Stimulated activated naive CD4-positive, alpha-beta T cell treated with Interleukin-2 at 50 U/mL for 16 hours (primary cell): ENCODE measurements around the gene CRYGD.
"Not testable (repeated sequence)": the region's sequence is repeated elsewhere in the genome, so short reads cannot be mapped to it uniquely, and the experiment has no call there.

Experiments
- DNase-seq: peaks from one replicate; lab custom pipeline; 2025; lab: John Stamatoyannopoulos, UW

CRYGD gene

DNA sequence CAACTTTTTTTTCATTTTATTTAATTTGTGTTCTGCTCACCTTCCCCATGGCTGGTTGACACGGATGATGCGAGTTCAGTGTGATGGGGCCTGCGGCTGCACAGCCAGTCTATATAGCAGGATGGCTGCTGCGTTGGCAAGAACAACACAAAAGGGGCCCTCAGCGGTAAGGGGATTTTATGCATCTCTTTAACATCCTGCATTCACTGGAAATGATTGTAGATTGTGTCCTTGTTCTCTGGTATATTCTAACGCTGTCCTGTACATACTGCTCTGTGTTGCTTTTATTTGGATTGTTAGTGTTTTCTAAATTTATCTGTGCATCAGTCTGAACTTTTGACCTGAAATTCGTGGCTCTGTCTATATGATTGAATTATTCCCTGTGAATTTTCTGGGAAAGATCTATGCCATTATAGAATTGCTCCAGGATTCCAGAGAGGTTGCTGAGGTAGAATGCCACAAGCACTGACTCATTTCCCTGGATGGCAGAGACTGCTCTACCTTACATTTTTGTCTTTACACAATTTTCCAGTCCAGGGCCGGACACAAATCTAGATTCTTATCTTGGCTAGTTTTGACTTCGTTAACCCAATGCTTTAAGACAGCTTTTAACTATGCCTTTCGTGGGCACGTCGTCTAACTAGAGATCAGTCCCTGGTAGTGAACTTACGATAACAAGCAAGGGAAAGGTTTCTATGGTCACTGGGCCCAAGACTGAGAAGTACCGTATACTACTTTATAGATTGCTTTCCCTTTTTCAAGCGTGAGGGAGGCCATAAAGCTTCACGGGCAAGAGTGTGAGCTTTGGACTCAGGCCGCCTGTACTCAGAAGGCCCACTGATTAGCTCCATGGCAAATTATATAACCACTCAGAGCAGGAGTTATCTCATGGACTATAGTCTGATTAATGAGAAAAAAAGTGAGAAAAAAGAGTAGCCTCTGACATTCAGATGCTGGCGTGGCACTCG is 5.7 kb upstream of the CRYGD start, which contains the start of gene CRYGC:
TSS of gene CRYGC (minus strand) at position 85 of the 968 bp plus-strand sequence. CDS start at position 49, 36 bp downstream.
- DNase-seq, result no peak

GRCh38 chr2:208128136-208128535 is 3.8 kb upstream of the CRYGD start:
- no peak for DNase-seq

- DNase-seq, result no peak
Measured at GRCh38 chr2:208127090-208127489, 2.8 kb upstream of the CRYGD start.

DNA sequence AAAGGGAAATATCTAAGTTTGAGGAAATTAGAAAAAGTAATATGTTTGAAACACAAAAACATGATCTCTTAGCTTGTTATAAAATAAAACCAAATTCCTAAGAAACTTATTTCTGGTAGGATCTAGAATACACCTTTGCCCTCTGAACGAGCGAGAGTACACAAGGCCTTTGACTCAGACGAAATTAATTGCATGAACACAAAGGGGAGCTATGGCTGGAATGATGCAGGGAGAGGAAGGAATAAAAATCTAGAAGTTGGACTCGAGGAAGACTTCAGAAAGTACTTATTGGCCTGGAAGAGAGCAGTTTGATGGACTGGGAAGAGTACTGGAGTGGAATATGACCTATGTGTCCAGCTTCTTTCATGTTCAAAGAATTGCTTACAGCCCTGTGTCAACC is 927 bp upstream of the CRYGD start:
- no peak for DNase-seq

DNA sequence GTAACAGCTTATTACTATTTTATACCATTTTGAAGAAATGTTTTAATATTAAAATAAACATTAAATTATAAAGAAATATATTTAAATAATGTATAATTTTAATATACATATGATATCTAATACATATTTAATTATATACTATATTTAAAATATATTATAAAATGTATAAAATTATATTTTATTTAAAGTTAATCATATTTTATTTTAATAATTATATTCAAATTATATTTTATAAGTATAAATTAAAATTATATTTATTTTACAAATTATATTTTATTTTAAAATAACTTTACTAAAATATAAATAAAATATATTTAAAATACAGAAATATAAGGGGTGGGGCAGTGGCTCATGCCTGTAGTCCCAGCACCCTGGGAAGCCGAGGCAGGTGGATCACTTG is 2.1 kb downstream of the CRYGD start:
- no peak for DNase-seq

- no peak for DNase-seq
Measured at GRCh38 chr2:208118918-208119317, 5.4 kb downstream of the CRYGD start.

- not testable (repeated sequence) for DNase-seq
Measured at GRCh38 chr2:208117390-208117789, 6.9 kb downstream of the CRYGD start.

DNA sequence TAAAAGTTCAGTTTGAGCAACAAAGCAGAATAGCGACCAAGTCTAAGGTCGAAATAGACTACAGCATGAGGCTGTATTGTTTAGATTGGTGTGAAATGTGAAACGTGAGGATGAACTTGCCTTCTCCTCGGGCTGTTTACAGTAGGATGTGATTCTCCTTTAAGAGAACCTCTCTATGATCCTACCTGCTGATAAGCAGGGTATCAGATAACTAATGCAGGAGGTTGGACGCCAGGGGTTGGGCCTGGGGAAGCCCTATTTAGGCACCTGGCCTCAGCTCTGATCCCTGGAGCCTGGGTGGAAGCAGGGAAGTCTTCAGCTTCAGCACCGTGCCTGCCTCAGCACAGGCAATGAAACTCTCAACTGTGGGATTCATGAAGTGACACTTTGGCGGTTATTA is 11.4 kb downstream of the CRYGD start:
- DNase-seq, result no peak

GRCh38 chr2:208112273-208112745 is 12.0 kb downstream of the CRYGD start:
- DNase-seq, result not testable (repeated sequence)

DNA sequence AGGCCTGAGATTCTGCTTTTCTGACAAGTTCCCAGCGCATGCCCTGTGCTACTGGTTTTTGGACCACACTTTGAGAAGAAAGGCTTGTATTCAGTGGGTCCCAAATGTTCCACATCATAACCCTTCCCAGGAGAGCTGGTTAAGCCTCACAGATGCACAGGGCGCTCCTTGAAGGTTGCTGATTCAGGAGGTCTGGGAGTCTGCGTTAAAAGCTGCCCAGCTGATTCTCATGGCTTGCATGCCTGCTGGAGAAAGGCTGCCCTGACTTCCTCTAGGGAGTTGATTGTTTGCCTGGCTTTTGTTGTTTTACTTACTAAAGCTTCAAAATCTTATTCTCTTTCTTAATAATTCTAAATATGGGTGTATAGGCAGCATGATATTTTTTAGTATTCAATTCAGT is 20.7 kb downstream of the CRYGD start:
- DNase-seq, result no peak

DNA sequence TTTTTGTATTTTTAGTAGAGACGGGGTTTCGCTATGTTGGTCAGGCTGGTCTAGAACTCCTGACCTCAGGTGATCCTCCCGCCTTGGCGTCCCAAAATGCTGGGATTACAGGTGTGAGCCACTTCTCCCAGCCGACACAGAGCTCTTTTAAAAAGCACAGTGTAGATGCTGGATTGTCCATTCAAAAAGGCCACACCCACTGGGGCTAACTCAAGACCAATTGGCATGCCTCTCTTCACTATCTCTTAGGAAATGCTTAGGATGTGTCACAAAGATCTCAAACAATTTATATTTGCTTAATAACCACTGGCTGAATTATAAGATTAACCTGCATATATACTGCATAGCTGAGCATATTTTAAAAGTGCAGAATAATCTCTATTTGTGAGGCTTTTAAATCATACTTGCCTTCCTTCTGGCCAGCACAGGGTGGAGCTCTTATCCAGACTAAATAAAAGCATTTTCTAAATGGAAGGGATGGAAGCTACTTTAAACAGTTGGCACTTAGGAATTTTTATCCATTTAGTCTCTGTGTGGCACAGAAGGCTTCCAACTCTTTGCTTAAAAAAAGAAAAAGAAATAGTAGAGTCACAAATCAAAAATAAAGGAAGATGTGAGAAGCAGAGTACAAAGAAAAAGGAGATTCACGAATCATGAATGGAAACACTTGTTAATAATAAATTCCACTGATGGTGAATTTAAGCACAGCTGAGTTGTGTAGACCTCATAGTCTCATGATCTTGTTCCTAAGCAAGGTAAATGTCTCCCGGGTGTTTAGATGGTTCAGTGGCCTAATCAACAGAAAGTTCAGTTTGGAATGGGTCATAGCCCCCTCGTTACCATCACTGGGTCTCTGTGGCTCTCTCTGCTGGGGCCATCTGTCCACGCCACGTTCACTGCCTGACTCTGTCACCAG is 22.4 kb downstream of the CRYGD start:
- DNase-seq, result no peak

GRCh38 chr2:208099682-208100470 is 24.4 kb downstream of the CRYGD start:
- no peak for DNase-seq

DNA sequence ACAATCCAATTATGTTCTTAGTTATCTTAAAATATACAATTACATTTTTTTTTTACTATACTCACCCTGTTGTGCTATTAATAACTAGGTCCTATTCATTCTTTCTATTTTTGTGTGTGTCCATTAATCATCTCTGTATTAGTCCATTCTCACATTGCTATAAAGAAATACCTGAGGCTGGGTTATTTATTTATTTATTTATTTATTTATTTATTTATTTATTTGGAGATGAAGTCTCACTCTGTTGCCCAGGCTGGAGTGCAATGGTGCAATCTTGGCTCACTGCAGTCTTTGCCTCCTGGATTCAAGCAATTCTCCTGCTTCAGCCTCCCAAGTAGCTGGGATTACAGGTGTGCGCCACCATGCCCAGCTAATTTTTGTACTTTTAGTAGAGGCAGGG is 25.6 kb downstream of the CRYGD start:
- DNase-seq, result not testable (repeated sequence)

- DNase-seq, result no peak
Measured at GRCh38 chr2:208098267-208098666, 26.1 kb downstream of the CRYGD start.

GRCh38 chr2:208097801-208098200 is 26.5 kb downstream of the CRYGD start:
- DNase-seq, result no peak

DNA sequence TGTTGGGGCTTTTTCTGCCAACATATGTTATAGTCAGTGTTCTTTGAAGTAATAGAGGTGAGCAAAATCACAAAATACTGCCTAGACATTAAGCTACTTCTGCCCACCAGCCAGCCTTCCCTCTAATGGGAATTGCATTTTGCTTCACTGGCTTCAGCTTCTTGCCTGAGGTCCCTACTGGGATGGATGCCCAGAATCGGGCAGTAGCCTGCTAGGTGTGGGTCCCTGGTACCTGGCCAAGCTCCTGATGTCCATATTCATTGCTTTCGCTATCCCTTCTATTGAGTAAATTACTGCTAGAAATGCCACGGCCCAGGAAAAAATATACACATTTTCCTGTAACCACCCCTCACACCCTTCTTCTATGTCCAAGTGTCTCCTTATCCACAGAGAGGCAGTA is 27.0 kb downstream of the CRYGD start:
- DNase-seq, result no peak

DNA sequence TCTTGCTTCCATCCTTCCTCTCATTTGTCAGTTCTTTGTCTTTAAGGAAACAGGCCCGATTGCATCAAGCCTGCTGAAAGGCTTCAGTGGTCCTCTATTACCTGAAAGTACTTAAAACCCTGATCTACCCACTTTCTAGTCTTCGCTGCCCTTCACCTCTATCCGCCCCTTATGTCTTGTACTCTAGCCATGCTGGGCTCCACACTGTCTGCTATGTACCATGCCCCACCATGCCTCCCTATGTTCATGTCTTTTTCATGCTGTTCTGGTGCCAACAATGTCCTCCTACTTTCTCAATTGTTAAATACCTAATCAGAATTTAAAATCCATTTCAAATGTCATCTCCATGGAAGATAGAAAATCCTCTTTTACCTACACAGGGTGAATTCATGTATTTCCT is 28.2 kb downstream of the CRYGD start:
- DNase-seq, result no peak

DNA sequence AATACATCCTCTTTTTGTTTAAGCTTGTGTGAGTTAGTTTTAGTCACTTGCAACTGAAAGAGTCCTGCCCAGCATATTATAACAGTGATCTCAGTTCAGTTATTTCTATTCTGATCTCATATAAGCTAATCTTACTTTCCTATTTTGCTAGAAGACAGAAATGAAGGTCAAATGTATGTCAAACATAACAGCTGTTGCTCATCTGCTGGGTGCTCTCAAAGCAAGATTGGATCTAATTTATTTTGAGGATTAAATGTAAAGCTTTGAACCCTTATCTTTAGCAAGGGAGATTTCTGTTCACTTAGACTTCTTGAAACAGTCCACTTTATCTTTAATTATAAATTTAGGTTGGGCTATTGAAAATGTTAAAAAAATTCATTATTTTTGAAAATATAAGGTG is 31.2 kb downstream of the CRYGD start:
- no peak for DNase-seq

GRCh38 chr2:208092093-208092832 is 32.1 kb downstream of the CRYGD start:
- DNase-seq, result no peak

- DNase-seq, result no peak
Measured at GRCh38 chr2:208090420-208090819, 33.9 kb downstream of the CRYGD start.

GRCh38 chr2:208086029-208086428 is 38.3 kb downstream of the CRYGD start:
- DNase-seq, result no peak
